22Rv1 (cell line): ENCODE measurements around the gene CALCOCO1.

ENCODE experiments used
- ZFX ChIP-seq: fragments of 450-650 bp; IDR thresholded peaks from 2 replicates; pipeline ENCODE4 v1.6.1; 2017; ENCODE audit warnings: antibody characterized with exemption, borderline replicate concordance
- TF ChIP-seq, protein P1 (sequence below): fragments of 450-650 bp; IDR thresholded peaks from 2 replicates; pipeline ENCODE4 v1.5.1; 2017; ENCODE audit warnings: mild to moderate bottlenecking

DNA sequence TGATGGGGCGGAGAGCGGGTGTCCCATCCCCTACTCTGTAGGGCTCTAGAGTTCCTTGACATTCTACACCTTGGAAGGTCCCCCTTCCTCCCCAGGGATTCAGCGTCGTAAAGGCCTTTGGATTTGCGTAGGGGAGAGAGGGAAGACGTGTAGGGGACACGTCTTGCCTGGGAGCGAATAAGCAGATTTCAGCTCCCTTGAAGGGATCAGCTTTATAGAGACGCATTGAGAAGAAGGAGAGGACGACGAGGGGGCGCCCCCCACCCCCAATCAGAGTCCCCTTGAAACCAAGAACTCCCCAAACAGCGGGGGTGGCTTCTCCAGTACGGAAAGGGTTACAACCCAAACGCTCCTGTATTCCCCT is 324 bp downstream of the CALCOCO1 start:
- TF ChIP-seq, protein P1, sequence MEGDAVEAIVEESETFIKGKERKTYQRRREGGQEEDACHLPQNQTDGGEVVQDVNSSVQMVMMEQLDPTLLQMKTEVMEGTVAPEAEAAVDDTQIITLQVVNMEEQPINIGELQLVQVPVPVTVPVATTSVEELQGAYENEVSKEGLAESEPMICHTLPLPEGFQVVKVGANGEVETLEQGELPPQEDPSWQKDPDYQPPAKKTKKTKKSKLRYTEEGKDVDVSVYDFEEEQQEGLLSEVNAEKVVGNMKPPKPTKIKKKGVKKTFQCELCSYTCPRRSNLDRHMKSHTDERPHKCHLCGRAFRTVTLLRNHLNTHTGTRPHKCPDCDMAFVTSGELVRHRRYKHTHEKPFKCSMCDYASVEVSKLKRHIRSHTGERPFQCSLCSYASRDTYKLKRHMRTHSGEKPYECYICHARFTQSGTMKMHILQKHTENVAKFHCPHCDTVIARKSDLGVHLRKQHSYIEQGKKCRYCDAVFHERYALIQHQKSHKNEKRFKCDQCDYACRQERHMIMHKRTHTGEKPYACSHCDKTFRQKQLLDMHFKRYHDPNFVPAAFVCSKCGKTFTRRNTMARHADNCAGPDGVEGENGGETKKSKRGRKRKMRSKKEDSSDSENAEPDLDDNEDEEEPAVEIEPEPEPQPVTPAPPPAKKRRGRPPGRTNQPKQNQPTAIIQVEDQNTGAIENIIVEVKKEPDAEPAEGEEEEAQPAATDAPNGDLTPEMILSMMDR, result no peak
- TF ChIP-seq ZFX, result no peak
